ENCODE results near the gene NUP50. TPM values are rescaled to one million over a fixed set of nuclear protein-coding genes. Genes with fewer than 3 reads are reported as not detected.

NUP50 gene
- total RNA-seq, 6 experiments from 2014 or later = 26.4 to 57.2 (median 31.4) TPM

GRCh38 chr22:45192701-45193187 lies 29.0 kb downstream of the NUP50 start:
- 54% methylated on average over 7 of the region's 13 CpGs for WGBS (ENCODE audit: insufficient coverage, low coverage, low lambda C conversion rate, missing lambda C conversion rate)
- no peak for TF ChIP-seq POLR2A (IDR thresholded peaks at IDR 0.05)
- TF ChIP-seq, protein P1, sequence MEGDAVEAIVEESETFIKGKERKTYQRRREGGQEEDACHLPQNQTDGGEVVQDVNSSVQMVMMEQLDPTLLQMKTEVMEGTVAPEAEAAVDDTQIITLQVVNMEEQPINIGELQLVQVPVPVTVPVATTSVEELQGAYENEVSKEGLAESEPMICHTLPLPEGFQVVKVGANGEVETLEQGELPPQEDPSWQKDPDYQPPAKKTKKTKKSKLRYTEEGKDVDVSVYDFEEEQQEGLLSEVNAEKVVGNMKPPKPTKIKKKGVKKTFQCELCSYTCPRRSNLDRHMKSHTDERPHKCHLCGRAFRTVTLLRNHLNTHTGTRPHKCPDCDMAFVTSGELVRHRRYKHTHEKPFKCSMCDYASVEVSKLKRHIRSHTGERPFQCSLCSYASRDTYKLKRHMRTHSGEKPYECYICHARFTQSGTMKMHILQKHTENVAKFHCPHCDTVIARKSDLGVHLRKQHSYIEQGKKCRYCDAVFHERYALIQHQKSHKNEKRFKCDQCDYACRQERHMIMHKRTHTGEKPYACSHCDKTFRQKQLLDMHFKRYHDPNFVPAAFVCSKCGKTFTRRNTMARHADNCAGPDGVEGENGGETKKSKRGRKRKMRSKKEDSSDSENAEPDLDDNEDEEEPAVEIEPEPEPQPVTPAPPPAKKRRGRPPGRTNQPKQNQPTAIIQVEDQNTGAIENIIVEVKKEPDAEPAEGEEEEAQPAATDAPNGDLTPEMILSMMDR (IDR thresholded peaks at IDR 0.05) = no peak
- no peak overlapping the region for H3K27ac ChIP-seq
- no peaks in the 10 kb centered on the region for H3K27me3 ChIP-seq
- peaks cover 0 to 20% (median 2%) of the 10 kb centered on the region in 4 donors for H3K36me3 ChIP-seq
- intact Hi-C loops (cut with DNase I) = no loop called here
- DNase-seq (no peak), ATAC-seq (peak; percentile 23 to 51 (median 40))
- no peaks in the 10 kb centered on the region for H3K9me3 ChIP-seq
- H3K4me1 ChIP-seq = no peaks in the 10 kb centered on the region
- H3K4me3 ChIP-seq = no peak overlapping the region

GRCh38 chr22:45194686-45195085 lies 31.0 kb downstream of the NUP50 start:
- TF ChIP-seq, protein P1 (IDR thresholded peaks at IDR 0.05) = no peak
- TF ChIP-seq POLR2A (IDR thresholded peaks at IDR 0.05) = no peak
- H3K4me3 ChIP-seq = no peak overlapping the region
- no peak overlapping the region for H3K27ac ChIP-seq
- peaks cover 0 to 28% (median 3%) of the 10 kb centered on the region in 4 donors for H3K36me3 ChIP-seq
- intact Hi-C loops (cut with DNase I) = no loop called here
- 86% methylated on average over 7 of the region's 17 CpGs for WGBS (ENCODE audit: insufficient coverage, low coverage, low lambda C conversion rate, missing lambda C conversion rate)
- DNase-seq (no peak), ATAC-seq (no peak)
- H3K27me3 ChIP-seq = no peaks in the 10 kb centered on the region
- H3K9me3 ChIP-seq = no peaks in the 10 kb centered on the region
- H3K4me1 ChIP-seq = no peaks in the 10 kb centered on the region

GRCh38 chr22:45195616-45196015 lies 31.9 kb downstream of the NUP50 start:
- peaks cover 0 to 31% (median 3%) of the 10 kb centered on the region in 4 donors for H3K36me3 ChIP-seq
- TF ChIP-seq, protein P1 (IDR thresholded peaks at IDR 0.05) = no peak
- no peak for TF ChIP-seq POLR2A (IDR thresholded peaks at IDR 0.05)

DNA sequence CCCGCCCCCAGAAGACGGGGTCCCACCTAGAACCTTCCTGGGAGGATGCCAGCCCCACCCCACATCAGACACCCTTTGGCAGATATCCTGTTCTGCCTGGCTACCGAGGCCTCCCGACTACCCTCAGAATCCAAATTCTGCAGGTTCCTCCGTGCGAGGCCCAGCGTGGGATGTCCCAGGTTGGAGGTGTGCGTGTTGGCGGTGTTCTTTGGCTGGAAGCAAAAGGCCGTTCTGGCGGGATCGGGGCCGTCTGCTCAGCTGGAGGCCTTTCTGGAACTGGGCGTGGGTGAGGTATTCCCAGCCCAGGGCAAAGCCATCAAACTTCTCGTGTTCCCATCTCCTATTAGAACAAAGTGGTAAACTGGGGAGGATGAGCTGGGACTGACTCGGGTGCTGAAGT lies 32.6 kb downstream of the NUP50 start:
- Histone ChIP-seq H3K4me1 (no peaks in the 10 kb centered on the region), H3K9me3 (no peaks in the 10 kb centered on the region), H3K36me3 (peaks cover 0 to 31% (median 3%) of the 10 kb centered on the region in 4 donors), H3K27ac (no peak overlapping the region), H3K27me3 (no peaks in the 10 kb centered on the region), H3K4me3 (no peak overlapping the region)
- intact Hi-C loops (cut with DNase I) = no loop called here
- TF ChIP-seq, protein P1 (IDR thresholded peaks at IDR 0.05) = no peak
- no peak for TF ChIP-seq POLR2A (IDR thresholded peaks at IDR 0.05)
- ATAC-seq (no peak), DNase-seq (no peak)
- WGBS (ENCODE audit: insufficient coverage, low coverage, low lambda C conversion rate, missing lambda C conversion rate) = 96% methylated on average over 10 of the region's 16 CpGs

More at GRCh38 chr22:45195616-45196015, 31.9 kb downstream of the NUP50 start:
- H3K4me1 ChIP-seq = no peaks in the 10 kb centered on the region
- intact Hi-C loops (cut with DNase I) = no loop called here
- ATAC-seq (no peak), DNase-seq (no peak)
- no peak overlapping the region for H3K27ac ChIP-seq
- H3K27me3 ChIP-seq = no peaks in the 10 kb centered on the region
- WGBS (ENCODE audit: insufficient coverage, low coverage, low lambda C conversion rate, missing lambda C conversion rate) = 86% methylated on average over 5 of the region's 7 CpGs
- H3K9me3 ChIP-seq = no peaks in the 10 kb centered on the region
- H3K4me3 ChIP-seq = no peak overlapping the region

Data from right lobe of liver (tissue), 6 donors.